Embryonic facial prominence (tissue), 1 donor: ENCODE results near the gene LCN1.
"Not testable (repeated sequence)": the region's sequence is repeated elsewhere in the genome, so short reads cannot be mapped to it uniquely, and the experiment has no call there.

Experiments
- DNase-seq: peaks from one replicate; pipeline ENCODE4 v3.0.0-alpha.2; 2016; ENCODE audit errors: extremely low spot score

LCN1 gene

DNA sequence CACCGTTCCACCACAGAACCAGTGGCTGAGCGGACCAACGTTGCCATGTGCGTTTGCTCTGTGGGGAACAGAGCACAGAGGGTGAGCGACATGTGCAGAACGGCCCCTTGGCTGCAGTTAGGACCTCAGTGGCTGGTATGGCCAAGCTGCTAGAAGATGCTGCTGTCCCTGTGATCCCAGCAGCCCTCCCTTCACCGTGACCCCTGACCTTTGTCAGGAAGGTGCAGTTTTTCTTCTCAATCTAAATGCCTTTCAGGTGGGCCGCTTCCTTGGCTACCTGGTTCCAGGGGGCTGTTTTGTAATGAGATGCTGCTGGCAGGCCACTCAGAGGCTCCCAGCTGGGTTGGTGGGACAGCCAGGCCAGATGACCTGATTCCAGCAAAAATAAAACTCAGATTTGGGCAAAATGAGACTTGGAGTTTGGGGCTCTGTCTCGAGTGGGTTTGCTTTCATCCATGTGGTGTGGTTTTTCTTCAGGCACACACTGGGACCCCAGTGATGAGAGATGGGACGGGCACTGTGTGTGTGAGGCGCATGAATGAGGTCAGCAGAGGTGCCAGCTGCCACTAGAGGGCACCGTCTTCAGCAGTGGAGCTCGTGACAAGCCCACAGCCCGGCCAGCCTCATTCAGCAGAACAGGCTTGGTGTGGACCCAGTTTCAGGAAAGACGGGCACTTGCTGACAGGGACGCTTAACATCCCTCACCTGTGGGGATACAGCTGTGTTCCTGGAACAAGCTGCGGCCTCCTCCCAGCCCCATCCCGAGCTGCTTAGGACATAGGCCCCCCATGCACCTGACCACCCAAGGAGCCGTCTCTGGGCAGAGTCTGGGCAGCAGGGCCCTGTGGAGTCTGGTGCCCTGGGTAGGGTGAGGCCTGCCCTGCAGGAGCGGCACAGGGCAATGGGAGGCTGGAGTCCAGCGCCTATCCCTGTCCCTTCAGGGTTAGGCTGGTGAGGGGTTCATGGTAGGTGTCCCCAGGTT lies 16.7 kb upstream of the LCN1 start:
- DNase-seq = no peak

DNA sequence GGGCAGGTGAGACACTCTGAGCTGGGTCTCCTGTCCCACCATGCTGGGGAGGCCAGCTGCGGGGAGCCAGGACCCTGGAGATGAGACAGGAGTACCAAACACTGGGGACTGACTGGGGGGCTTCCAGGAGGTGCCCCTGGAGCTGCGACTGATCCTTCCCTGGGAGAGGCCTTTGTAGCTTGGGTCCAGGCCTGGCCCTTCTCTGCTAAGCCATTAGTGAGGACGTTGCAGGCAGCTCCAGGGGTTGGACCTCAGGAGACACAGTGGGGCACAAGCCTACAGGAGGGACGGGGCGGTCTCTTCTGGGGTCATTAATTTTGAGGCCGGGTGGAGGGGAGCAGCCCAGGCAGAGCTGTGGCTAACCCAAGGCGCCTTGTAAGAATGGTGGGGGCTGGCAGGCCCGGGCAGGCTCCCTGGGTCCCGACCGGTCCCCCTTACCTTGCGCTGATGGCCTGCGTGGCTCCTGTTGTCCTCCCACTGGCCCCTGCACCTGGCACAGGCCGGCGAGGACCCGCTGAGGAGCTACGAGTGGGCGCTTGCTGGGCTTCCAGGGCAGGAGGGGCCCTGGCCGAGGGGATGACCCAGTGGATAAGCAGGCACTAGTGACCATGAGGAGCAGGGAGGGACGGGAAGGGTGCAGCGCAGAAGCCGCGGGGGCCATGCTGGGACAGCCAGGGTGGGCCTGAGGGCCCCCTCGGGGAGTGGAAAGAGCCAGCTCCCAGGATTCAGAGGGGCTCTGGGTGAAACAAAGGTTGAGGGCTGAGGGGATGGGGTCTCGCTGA lies 15.6 kb upstream of the LCN1 start:
- DNase-seq = no peak

DNA sequence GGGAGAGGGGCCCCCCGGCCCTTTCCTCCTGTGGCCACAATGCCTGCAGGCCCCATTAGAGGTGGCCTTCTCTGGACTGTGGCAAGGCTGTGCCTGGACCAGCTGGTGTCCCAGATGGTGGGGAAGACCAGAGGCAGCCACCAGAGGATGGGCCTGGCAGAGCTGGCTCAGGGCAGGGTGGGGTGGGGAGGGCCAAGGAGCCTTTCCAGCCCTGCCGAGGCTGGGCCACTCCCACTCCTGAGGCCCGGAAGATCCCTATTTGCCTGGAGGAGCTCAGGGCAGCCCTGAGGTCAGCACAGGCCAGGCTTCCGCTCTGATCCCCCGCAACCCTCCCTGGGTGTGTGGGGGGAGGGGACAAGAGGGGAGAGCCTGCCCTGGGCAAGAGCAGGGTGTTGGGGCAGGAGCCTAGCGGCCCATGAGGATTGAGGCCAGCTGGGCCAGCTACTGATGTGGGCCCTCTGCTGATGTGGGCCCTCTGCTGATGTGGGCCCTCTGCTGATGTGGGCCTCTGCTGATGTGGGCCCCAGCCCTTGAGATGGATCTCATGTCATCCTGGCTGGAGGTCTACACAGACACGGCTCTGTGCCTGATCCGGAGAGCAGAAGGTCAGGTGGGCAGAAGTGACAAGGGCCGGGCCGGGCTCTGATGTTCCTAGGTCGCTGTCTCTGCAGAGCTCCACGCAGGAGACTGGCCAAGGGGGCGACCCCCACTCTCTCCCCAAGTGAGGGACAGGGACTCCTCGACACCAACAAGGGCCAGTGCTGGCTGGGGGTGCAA lies 14.7 kb upstream of the LCN1 start:
- DNase-seq = no peak

DNA sequence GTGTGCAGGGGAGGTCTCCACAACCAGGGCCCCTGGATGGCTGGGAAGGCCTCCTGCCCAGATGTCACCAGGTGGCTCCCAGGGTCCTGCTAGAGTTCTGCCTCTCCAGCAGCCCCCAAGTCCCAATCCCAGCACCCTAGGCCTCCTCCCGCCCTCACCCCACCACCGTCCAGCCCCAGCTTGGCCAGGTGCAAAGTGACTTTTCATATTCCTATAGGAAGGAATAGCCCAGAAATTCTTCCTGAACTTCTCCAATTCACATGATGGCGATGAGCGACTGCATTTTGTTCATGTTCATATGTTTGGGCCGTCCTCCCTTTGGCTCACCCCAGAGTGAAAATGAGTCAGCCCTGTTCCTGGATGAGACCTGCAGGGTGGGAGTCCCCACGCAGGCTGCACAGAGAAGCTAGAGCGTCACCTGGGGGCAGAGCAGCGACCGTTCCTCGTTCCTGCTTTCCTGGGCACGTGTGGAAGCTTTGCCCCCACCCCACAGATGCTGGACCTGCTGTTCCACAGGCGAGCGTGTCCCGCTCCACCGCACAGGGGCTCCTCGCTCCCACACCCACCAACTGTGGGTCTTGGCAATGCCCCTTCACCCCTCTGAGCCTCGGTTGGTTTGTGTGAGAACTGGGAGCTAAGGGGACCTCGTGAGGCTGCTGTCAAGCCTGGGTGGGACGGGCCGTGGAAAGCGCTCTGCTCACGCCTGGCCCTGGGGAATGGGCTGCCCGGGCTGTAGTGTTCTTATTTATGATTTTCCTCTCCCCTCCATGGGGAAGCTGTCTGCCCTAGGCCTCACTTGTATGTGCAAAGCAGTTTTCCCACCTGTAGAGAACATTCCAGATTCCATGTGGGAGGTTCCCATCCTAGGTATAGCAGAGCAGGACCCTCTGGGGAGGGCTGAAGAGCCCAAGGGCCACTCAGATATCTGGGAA lies 13.9 kb upstream of the LCN1 start:
- DNase-seq = no peak

DNA sequence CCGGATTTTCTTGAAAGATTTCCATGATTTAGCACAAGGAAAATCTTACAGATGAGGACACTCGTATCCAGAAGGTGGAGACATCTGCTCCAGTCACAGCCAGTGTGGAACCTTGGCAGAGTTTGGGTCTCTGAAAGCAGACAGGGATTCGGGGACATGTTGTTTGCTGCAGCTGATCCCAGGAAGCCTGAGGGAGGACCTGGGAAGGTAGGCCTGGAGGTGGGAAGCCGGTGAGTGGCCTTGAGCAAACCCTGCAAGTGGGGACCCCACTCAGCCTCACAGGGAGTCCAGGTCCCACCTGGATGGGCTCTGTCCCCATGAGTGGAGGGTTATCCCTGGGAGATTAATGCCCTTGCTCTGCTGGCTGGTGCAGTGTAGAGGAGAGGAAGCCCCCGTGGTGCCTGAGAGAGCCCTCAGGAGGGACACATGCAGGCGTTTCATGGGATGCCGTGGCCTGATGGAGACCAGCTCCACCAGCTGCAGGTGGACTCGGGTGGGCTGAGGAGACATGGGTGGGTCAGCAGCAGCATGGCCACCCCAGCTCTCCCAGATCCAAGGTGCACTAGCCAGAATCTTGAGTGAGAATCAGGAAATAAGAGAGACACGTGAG lies 12.9 kb upstream of the LCN1 start:
- no peak for DNase-seq

DNA sequence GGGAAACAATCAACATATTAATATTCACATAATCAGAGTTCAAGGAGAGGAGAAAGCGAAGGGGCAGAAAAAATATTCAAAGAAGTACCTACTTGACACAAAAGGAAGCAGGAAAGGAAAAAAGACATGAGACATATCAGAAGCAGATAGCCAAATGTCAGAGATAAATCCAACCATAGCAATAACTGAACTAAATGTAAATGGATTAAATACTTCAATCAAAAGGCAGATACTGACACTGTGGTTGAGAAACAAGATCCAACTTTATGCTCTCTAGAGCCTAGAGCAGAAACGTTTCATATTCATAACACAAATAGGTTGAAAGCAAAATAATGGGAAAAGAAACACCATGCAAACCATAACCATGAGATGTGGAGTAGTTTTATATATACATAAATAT lies 11.8 kb upstream of the LCN1 start:
- DNase-seq = no peak

DNA sequence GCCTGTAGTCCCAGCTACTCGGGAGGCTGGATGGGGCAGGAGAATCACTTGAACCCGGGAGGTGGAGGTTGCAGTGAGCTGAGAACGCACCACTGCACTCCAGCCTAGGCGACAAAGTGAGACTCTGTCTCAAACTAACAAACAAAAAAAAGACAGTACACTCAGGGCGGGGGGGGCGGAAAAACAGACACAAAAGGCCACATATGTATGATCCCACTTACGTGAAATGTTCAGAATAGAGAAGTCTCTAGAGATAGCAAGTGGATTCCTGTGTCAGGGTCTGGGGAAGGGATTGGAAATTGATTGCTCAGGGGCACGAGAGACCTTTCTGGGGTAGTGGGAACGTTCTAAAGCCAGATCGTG lies 9.0 kb upstream of the LCN1 start:
- DNase-seq = no peak

DNA sequence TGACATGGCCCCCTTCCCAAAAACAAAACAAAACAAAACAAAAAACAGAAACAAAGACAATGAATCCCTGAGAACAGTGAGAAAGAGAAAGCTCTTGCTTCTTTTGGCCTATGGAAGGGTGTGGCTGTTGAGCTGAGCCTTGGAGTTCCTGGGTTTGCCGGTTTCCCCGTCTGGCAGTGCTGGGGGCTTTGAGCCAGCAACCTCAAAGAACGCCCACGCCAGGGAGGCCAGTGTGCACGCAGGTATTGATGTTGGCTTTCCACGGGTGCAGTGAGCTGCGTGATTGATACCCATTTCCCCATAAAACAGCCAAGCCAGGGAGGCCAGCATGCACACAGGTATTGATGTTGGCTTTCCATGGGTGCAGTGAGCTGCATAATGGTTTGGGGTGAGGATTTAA lies 8.3 kb upstream of the LCN1 start:
- no peak for DNase-seq

DNA sequence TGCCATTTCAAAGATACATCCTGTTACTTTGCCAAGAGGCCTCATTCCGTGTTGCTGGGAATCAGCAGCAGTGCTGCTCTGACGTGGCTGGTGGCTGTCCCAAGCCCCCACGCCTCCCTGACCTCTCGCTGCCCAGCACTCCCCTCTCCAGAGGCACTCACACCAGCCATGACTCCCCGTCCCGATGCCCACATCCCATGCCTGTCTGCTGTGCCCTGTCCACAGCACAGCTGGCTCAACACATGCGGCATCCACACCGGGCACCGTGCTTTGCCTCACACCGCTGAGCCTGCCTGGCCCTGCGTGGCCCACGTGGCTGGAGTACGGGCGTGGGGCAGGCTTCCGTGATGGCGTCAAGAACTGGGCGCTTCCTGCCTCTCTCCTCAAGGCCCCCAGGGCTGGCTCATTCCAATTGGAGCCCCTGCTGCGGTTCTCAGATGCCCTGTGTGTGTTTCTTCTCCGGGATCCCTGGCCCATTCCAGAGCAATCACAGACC lies 7.8 kb upstream of the LCN1 start:
- DNase-seq = no peak

DNA sequence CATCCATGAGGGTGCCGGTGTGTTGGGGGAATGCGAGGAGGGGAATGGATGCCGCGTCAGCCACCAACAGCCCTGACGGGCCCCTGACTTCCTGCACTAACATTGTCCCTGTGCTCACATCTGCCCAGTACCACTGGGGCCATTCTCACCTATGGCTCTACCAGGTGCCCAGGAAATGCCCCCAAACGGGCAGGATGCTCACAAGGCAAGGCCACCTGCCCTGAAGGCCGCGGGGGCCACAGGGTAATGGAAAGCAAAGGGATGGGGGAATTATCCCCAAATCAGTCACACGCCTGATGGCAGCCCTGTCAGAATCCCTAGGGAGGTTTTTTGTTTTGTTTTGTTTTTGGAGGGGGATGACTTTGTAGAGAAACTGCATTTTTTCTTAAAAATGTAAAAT lies 7.3 kb upstream of the LCN1 start:
- DNase-seq = not testable (repeated sequence)

DNA sequence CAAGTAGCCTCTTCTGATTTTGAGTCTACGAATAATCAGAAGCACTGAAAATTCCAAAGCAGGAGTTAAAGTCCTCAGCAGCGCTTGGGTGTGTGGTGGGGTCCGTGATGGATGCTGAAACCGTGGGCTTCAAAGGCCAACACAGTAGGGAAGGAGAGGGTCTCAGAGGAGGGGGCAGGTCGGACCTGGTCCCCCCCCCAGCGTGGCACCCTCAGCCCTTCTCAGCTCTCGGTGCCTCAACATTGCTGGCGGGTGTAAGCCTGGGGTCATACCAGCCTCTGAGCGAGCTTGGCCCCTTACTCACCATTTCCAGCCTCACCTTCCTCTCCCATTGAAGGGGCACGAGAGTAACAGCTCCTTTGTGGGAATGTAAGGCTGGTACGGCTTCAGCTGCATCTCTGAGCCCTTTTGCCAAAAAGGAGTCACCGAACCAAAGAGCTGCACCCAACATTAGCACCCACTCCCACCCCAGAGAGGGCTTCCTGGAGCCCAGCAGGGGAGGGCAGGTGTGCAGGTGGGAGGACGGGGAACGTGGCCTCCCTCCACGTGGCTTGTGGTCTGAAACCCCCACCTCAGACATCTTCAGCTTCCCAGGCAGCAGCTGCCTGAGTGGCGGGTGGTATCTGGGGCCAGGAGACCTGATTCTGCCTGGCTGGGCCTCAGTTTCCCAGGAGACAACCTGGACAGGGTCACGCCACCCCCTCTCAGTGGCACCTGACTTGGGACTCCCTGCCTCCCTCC lies 6.7 kb upstream of the LCN1 start:
- DNase-seq = no peak

DNA sequence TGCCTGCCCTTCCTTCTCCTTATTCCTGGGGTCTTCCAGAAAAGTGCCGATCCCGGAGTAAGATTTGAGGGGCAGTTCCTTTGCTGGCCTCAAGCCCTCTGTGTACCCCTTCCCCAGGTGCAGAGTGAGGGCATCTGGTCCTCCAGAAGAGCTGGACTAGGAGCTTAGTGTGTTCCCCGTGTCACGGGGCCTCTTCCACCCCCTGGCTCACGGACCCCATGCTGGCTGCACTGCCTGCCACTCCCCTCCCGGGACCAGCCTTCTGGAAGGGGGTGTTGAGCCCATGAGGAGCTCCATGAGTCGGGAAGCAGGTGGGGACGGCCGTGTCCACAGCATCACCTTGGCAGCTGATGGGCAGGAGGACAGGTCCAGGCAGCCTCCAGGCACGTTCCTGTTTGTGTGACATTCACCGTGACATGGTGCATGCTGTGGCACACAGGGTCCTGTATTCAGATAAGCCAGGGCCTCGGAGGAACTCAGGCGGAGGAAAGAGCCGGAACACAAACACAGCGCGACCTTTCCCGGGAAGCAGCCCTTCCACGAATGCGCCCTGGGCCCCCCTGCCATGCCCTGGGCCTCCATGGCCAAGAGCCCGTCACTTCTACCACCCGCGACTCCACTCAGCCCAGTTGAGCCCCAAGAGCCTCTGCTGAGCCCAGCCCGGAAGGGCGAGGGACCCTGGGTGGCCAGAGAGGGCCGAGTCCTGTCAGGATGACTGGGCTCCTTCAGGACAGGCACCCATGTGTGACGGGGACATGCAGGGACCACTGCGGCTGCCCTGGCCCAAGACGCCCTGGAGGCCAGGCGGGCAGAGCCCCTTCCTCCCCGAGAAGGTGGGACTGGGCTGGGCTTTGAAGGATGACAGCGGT lies 5.9 kb upstream of the LCN1 start:
- DNase-seq = no peak

DNA sequence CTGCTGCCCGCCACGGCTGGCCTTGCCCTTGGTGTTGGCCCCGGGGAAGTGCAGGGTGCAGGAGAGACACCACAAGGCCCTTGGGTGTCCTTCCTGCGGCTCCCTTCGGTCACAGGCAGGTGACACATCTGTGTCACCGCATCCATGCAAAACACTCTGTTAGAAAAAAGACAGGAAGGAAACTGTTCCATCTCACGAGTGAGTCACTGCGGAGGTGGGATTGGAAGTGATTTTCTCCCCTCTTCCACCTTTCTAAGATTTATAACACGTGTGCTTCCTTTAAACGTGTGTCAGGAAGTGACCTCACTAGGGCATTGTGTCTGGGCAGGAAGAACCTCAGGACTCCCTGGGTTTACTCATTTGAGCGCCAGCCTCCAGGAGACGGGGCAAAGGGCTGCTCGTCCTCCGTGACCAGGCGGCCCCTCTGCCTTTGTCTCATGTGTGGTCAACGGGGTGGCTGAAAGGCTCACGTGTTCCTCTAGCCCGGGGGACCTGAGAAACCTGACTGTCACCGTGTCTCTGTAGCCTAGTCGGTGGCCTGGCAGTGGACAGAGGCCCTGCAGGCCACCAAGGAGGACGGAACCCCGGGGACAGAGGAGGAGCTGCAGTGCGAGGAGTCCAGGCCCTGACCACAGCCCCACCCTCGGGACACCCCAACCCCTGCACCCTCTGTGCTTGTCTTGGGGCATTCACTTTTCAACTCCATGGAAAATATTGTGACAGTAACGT lies 4.9 kb upstream of the LCN1 start:
- no peak for DNase-seq

DNA sequence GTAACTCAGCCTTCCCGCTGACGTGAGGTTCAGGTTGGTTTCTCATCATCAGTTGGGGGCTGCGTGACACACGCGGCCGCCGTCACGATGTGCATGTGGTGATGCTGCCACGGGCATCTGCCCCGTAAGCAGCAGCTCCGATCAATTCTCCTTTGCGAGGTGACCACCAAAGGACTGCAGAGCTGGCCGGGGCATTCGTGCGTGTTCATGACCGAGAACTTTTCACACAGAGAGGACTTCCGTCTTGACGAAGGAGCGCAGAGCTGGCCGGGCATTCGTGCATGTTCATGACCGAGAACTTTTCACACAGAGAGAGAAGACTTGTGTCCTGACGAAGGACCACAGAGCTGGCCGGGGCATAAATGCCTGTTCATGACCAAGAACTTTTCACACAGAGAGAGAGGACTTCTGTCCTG lies 3.8 kb upstream of the LCN1 start:
- DNase-seq = no peak

DNA sequence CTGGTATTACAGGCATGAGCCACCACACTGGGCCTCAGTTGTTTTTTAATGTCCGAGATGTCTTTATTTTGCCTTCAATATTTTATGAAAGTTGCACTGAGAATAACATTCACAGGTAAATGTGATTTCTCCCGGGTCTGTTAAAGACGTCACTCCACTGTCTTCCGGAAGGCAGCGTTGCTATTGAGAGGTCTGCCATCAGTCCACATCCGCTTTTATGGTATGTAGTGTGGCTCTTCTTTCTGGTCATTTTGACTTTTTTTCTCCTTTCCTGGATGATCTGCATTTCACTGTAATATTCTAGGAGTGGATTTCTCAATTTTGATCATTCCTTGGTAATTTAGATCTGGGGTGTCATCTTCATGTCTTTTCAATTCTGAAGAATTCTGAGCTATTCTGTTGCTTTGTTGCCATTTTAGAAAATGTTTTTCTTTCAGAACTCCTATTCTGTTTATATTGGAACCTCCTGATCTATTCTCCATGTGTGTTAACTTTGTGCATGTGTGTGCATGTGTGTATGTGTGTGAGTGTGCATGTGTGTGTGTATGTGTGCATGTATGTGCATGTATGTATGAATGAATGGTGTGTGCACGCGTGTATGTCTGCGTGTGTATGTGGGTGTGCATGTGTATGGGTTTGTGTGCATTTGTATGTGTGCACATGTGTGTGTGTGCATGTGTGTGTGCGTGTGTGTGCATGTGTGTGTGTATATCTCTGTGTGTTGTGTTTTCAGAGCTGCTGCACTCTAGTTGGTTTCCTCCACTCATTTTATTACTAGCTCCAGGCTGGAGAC lies 1.9 kb upstream of the LCN1 start:
- no peak for DNase-seq

DNA sequence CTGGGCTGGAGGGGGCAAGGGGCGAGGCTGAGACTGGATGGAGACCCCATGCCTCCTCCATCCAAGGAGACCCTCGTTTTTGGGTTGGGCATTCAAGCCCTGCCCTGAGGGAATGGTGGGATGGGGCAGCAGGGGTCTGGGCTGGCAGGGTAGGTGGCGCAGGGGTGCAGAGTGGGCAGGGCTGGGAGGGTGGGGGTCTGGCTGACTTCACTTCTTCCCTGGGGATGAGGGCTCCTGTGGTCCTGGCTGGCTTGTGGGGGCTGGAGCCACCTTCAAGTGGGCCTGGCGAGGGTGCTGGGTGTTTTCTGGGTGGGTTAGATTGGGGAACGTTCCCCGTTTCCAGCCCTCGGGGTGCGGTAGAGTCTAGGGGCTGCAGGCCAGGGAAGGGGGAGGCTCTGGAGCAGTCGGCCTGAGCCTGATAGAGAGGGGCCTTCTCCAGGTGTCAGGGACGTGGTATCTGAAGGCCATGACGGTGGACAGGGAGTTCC lies 412 bp downstream of the LCN1 start:
- no peak for DNase-seq
